K562 (cell line): ENCODE data around the gene PRR35. TPM values are rescaled to one million over a fixed set of nuclear protein-coding genes. Genes with fewer than 3 reads are reported as not detected.

ENCODE experiments used
- ATAC-seq: fragments of 200-7000 bp; cut with Tn5 transposase; 3 replicates; pipeline ENCODE4 v1.9.1; 2020; ENCODE audit warnings: moderate library complexity
- BruUV-seq: library from RNA; stranded (reverse); fragments of 400-500 nt; replicated peaks from 2 replicates; lab custom pipeline; 2021; lab: Mats Ljungman, UMichigan
- CTCF ChIA-PET: fragments of 300-600 bp; formaldehyde crosslinking; extraction: SDS; loops from one replicate; lab custom pipeline; 2021; ENCODE audit warnings: low intra/inter-chr PET ratio; lab: Yijun Ruan, JAX
- POLR2A ChIA-PET: fragments of 300-600, 350-650 bp; sonication (Branson Sonifier 250); formaldehyde crosslinking; extraction: SDS; loops from one replicate; lab custom pipeline; 2021; ENCODE audit warnings: antibody characterized with exemption, inconsistent platforms; lab: Yijun Ruan, JAX
- DNase-seq, 4 experiments: peaks; one replicate each; pipeline versions ENCODE4 v3.0.0 to v3.0.0-alpha.2; 2011 to 2018; ENCODE audit warnings: low spot score in 3 of 4, mixed read lengths in 3 of 4; ENCODE audit errors: extremely low read depth in 1 of 4
- FAIRE-seq: peaks from 2 replicates; lab custom pipeline; 2011; peaks lifted over from hg19 to GRCh38; lab: Jason Lieb, UNC
- H2AFZ ChIP-seq: 2 replicates; pipeline ENCODE4 v1.6.0; 2011; ENCODE audit warnings: low read depth, low read length, control low read depth, inconsistent platforms
- H3K27ac ChIP-seq: fragments of 200-600 bp; 3 replicates; pipeline ENCODE4 v1.8.0; 2011; ENCODE audit warnings: low read depth, mild to moderate bottlenecking, control low read depth, inconsistent platforms, low read length, moderate library complexity, mixed read lengths; ENCODE audit errors: extremely low read depth
- H3K27me3 ChIP-seq, 2 experiments: fragments of 300-600 bp in 1 of 2; 2 replicates in 1 of 2; 3 replicates in 1 of 2; pipeline versions ENCODE4 v1.6.0 to v1.8.0; 2011; ENCODE audit warnings: inconsistent platforms in 2 of 2, low read length in 2 of 2, mild to moderate bottlenecking in 1 of 2, mixed read lengths in 1 of 2, moderate library complexity in 1 of 2; ENCODE audit not compliant: control insufficient read depth in 2 of 2, insufficient read depth in 2 of 2
- H3K36me3 ChIP-seq: fragments of 300-600 bp; 3 replicates; pipeline ENCODE4 v1.8.0; 2011; ENCODE audit warnings: mild to moderate bottlenecking, low read length, inconsistent platforms; ENCODE audit not compliant: control insufficient read depth, insufficient read depth
- H3K4me1 ChIP-seq, 2 experiments: fragments of 200-600 bp in 1 of 2; replicated peaks in 1 of 2; 2 replicates in 1 of 2; 3 replicates in 1 of 2; pipeline versions ENCODE4 v1.5.1 to v1.8.0; 2011; ENCODE audit warnings: inconsistent platforms in 2 of 2, low read length in 2 of 2, mild to moderate bottlenecking in 1 of 2, mixed read lengths in 1 of 2, moderate library complexity in 1 of 2; ENCODE audit not compliant: control insufficient read depth in 2 of 2, insufficient read depth in 2 of 2
- H3K4me2 ChIP-seq: 2 replicates; pipeline ENCODE4 v1.6.1; 2011; ENCODE audit warnings: low read length, control low read depth, inconsistent platforms, mixed read lengths; ENCODE audit not compliant: insufficient read depth
- H3K4me3 ChIP-seq: fragments of 200-600 bp; sonication (generic), shearing (Covaris generic); 2 replicates; pipeline ENCODE4 v1.5.1; 2016; ENCODE audit warnings: control low read depth, inconsistent platforms
- H3K79me2 ChIP-seq: fragments of 200-600 bp; 3 replicates; pipeline ENCODE4 v1.8.0; 2011; ENCODE audit warnings: low read length, inconsistent platforms; ENCODE audit not compliant: control insufficient read depth, insufficient read depth
- H3K9ac ChIP-seq, 2 experiments: 2 replicates each; pipeline versions ENCODE4 v1.6.0 to v1.6.1; 2011; ENCODE audit warnings: low read depth in 2 of 2, low read length in 2 of 2, control low read depth in 1 of 2, inconsistent platforms in 1 of 2, mild to moderate bottlenecking in 1 of 2, mixed read lengths in 1 of 2; ENCODE audit not compliant: insufficient read depth in 1 of 2
- H3K9me1 ChIP-seq: one replicate; pipeline ENCODE4 v1.6.0; 2011; ENCODE audit warnings: inconsistent platforms, mild to moderate bottlenecking, low read length, moderate library complexity; ENCODE audit not compliant: control insufficient read depth, insufficient read depth
- H3K9me3 ChIP-seq: replicated peaks from 2 replicates; pipeline ENCODE4 v1.5.1; 2011; ENCODE audit warnings: low read depth, low read length, inconsistent platforms; ENCODE audit not compliant: control insufficient read depth, insufficient read depth
- H4K20me1 ChIP-seq: replicated peaks from 2 replicates; pipeline ENCODE4 v1.6.1; 2011; ENCODE audit warnings: low read length, inconsistent platforms, mixed read lengths; ENCODE audit not compliant: control insufficient read depth, insufficient read depth
- CGGBP1 ChIP-seq: fragments of 250-450 bp; sonication (Bioruptor Pico); IDR thresholded peaks from 2 replicates; pipeline ENCODE4 v1.9.0; 2021; ENCODE audit warnings: mild to moderate bottlenecking
- CREB1 ChIP-seq, 2 experiments: sonication (generic) in 1 of 2; formaldehyde crosslinking in 1 of 2; IDR thresholded peaks; 2 replicates each; pipeline versions ENCODE4 v1.6.1 to v1.8.0; 2012 to 2022; ENCODE audit warnings: inconsistent platforms in 1 of 2, mild to moderate bottlenecking in 1 of 2, missing genetic modification reagents in 1 of 2, moderate library complexity in 1 of 2
- CUX1 ChIP-seq: fragments of 200-800 bp; sonication (Bioruptor generic); IDR thresholded peaks from 2 replicates; pipeline ENCODE4 v1.6.1; 2016; ENCODE audit warnings: missing genetic modification characterization, missing compliant biosample characterization
- FOXK2 ChIP-seq, 2 experiments: fragments of 450-650 bp; IDR thresholded peaks in 1 of 2; conservative IDR thresholded peaks in 1 of 2; 2 replicates each; pipeline ENCODE4 v1.6.1; 2016; ENCODE audit warnings: low read depth in 2 of 2, mild to moderate bottlenecking in 1 of 2
- KDM4B ChIP-seq, 2 experiments: fragments of 450-650 bp in 1 of 2; sonication (generic) in 1 of 2; IDR thresholded peaks; 2 replicates each; pipeline ENCODE4 v1.6.1; 2016 to 2017; ENCODE audit warnings: borderline replicate concordance in 2 of 2, antibody characterized with exemption in 1 of 2, low read depth in 1 of 2, mild to moderate bottlenecking in 1 of 2
- KLF16 ChIP-seq: IDR thresholded peaks from 2 replicates; pipeline ENCODE4 v1.6.1; 2016; ENCODE audit warnings: antibody characterized with exemption
- YBX1 ChIP-seq: fragments of 450-650 bp; IDR thresholded peaks from 2 replicates; pipeline ENCODE4 v1.7.1; 2016; ENCODE audit warnings: mild to moderate bottlenecking
- ZNF140 ChIP-seq: fragments of 250-450 bp; sonication (Bioruptor Pico); IDR thresholded peaks from 2 replicates; pipeline ENCODE4 v1.8.0; 2021; ENCODE audit warnings: moderate library complexity, mild to moderate bottlenecking, inconsistent platforms
- ZNF764 ChIP-seq: fragments of 250-450 bp; sonication (Bioruptor Pico); IDR thresholded peaks from 2 replicates; pipeline ENCODE4 v1.4.0; 2020; ENCODE audit warnings: low read depth, mild to moderate bottlenecking, moderate library complexity
- WGBS: fragments of 100-300 bp; shearing (Covaris generic); methylation state at CpG from one replicate; pipeline ENCODE4 v1.1.6; 2016; ENCODE audit warnings: low coverage, mixed read lengths; ENCODE audit not compliant: insufficient coverage; ENCODE audit errors: missing lambda C conversion rate; 5-methylcytosine and 5-hydroxymethylcytosine counted together
- in situ Hi-C: fragments of 300-500 bp; cut with MboI; formaldehyde crosslinking; loops from 4 replicates; pipeline ENCODE4 v1.15.0; 2018; ENCODE audit warnings: inconsistent platforms, mixed read lengths
- intact Hi-C: fragments of 100-400 bp; cut with micrococcal nuclease; formaldehyde crosslinking; loops from 2 replicates; pipeline ENCODE4 v1.14.2; 2022
- polyA plus RNA-seq, 8 experiments: library from polyadenylated mRNA; depleted of rRNA in 4 of 8; stranded (reverse) in 5 of 8; unstranded in 3 of 8; fragments of >200 nt; fragmentation: Nextera tagmentation in 2 of 8; fragmentation: Illumina TruSeq in 1 of 8; extraction: Ambion mirVana in 2 of 8; extraction: Trizol in 1 of 8; gene quantifications; 2 replicates each; pipeline versions ENCODE4 v1.2.1 to v1.2.3, GENCODE V29; 2011 to 2014; ENCODE audit warnings: inconsistent platforms in 1 of 8, missing spikeins in 1 of 8
- total RNA-seq, 7 experiments: library from RNA; depleted of rRNA in 6 of 7; stranded (reverse); fragments of >200 nt in 6 of 7; fragmentation: Illumina TruSeq in 2 of 7; extraction: Trizol in 2 of 7; gene quantifications; 2 replicates each; pipeline versions ENCODE4 v1.2.1 to v1.2.3, GENCODE V29; 2011 to 2021; ENCODE audit warnings: low replicate concordance in 1 of 7

PRR35 gene
- total and polyA plus RNA-seq, 9 of the 15 experiments (the other 6 are each of a cell fraction or from before 2014, with no cell fraction given) = 0.17 to 0.45 (median 0.21) TPM; not detected in 5

GRCh38 chr16:590815-591200, 30.6 kb downstream of the PRR35 start:
- Histone ChIP-seq H4K20me1 (peaks cover 16% of the 10 kb centered on the region), H3K27me3 (no peaks in the 10 kb centered on the region), H3K4me1 (peaks cover 18 to 71% of the 10 kb centered on the region in 2 experiments; a peak in 4 of 5 replicates), H2AFZ (no peak overlapping the region), H3K9me1 (peaks cover 8% of the 10 kb centered on the region), H3K27ac (peak overlapping the region; percentile 80; the same call in 2 of the 3 replicates), H3K9ac (peak overlapping the region; percentile 84 to 95), H3K4me3 (peak overlapping the region; percentile 90), H3K36me3 (peaks cover 26% of the 10 kb centered on the region; the same call in 2 of the 3 replicates), H3K9me3 (no peaks in the 10 kb centered on the region), H3K4me2 (peak overlapping the region; percentile 94), H3K79me2 (peaks cover 75% of the 10 kb centered on the region)
- TF ChIP-seq ZNF140 (CRISPR knock-in tag) (no peak), CREB1 (IDR thresholded peaks at IDR 0.05) (0 out of 2 replicates have a peak, but pooled peaks have one; percentile 26), CREB1 (CRISPR knock-in tag; IDR thresholded peaks at IDR 0.05) (peak; percentile 55; the same call in 1 of the 2 replicates)
- peak; percentile 44 for FAIRE-seq
- intact Hi-C loops = loop anchor here (1.0 kb wide), 1 partner anchor 50 kb away; the partner anchor contains the start of gene MCRIP2
- CTCF ChIA-PET = no interaction called here
- WGBS = 28% methylated on average over 10 of the region's 10 CpGs
- BruUV-seq = no TSS peak
- POLR2A ChIA-PET = interaction anchor here (0.8 to 1.2 kb wide), 4 partner anchors 9 to 41 kb away, joined by 3 to 4 read pairs (median 3); no protein-coding TSS in a partner anchor
- in situ Hi-C loops = no loop called here
- no peak for ATAC-seq
- no peak for DNase-seq

- no peak for DNase-seq
- ATAC-seq = no peak
- peak overlapping the region; percentile 94 for H3K4me2 ChIP-seq
- peak overlapping the region; percentile 84 to 95; a peak in 3 of 4 replicates for H3K9ac ChIP-seq
- POLR2A ChIA-PET = interaction anchor here (1.2 to 1.5 kb wide), 2 partner anchors 31 to 37 kb away, joined by 3 to 7 read pairs; no protein-coding TSS in a partner anchor
- H3K36me3 ChIP-seq = peaks cover 30% of the 10 kb centered on the region; the same call in 2 of the 3 replicates
- peaks cover 8% of the 10 kb centered on the region for H3K9me1 ChIP-seq
- H3K4me1 ChIP-seq = peaks cover 18 to 69% of the 10 kb centered on the region in 2 experiments; a peak in 4 of 5 replicates
- BruUV-seq = TSS peak; percentile 34
- no peak for FAIRE-seq
- intact Hi-C loops = no loop called here
- H3K27me3 ChIP-seq = no peaks in the 10 kb centered on the region
- peaks cover 16% of the 10 kb centered on the region for H4K20me1 ChIP-seq
- H3K27ac ChIP-seq = no peak overlapping the region
- no peak overlapping the region for H2AFZ ChIP-seq
- CTCF ChIA-PET = interaction anchor here (0.7 kb wide), 1 partner anchor 10 kb away, joined by 5 read pairs; no protein-coding TSS in a partner anchor
- H3K79me2 ChIP-seq = peaks cover 78% of the 10 kb centered on the region
- in situ Hi-C loops = no loop called here
- peak overlapping the region; percentile 90; the same call in 1 of the 2 replicates for H3K4me3 ChIP-seq
- 64% methylated on average over 7 of the region's 8 CpGs for WGBS
- no peaks in the 10 kb centered on the region for H3K9me3 ChIP-seq
- TF ChIP-seq CGGBP1 = no peak
- TF ChIP-seq FOXK2 (conservative IDR thresholded peaks at IDR 0.05 in 1 of 2, IDR thresholded peaks at IDR 0.05 in 1 of 2; ENCODE audit: low read depth in 2 of 2) = no peak
- TF ChIP-seq ZNF764 (CRISPR knock-in tag) = no peak
- no peak for TF ChIP-seq CUX1 (CRISPR knock-in tag)
- TF ChIP-seq YBX1 = no peak
- no peak for TF ChIP-seq KDM4B (IDR thresholded peaks at IDR 0.05; ENCODE audit: borderline replicate concordance in 2 of 2, low read depth in 1 of 2)
- no peak for TF ChIP-seq KLF16
These were observed 31.0 kb downstream of the PRR35 start for GRCh38 chr16:591231-591630.
